ENCODE results near the gene NLE1. TPM values are rescaled to one million over a fixed set of nuclear protein-coding genes. Genes with fewer than 3 reads are reported as not detected.

The NLE1 gene
- total and polyA plus RNA-seq, 2 experiments from 2014 or later = 6.8 to 18.5 TPM

- no peaks in the 10 kb centered on the region for H3K27me3 ChIP-seq (replicated peaks; ENCODE audit: insufficient read depth)
- H3K36me3 ChIP-seq (ENCODE audit: low read depth) = no peaks in the 10 kb centered on the region
- H3K4me1 ChIP-seq (ENCODE audit: insufficient read depth) = peaks cover 6% of the 10 kb centered on the region
- DNase-seq = no peak
- H3K4me2 ChIP-seq (ENCODE audit: unreplicated experiment) = no peak overlapping the region
- 57 to 61% methylated on average over 3 of the region's 3 CpGs for WGBS, 2 experiments (ENCODE audit: low coverage in 1 of 2, low lambda C conversion rate in 2 of 2, missing lambda C conversion rate in 2 of 2)
- H3K9me2 ChIP-seq (ENCODE audit: insufficient read depth) = no peaks in the 10 kb centered on the region
- in situ Hi-C loops (cut with MboI) = loop anchor here (5.0 kb wide), 1 partner anchor 370 kb away; the partner anchor contains the start of gene SLFN12L
- TF ChIP-seq EZH2phosphoT487 (IDR thresholded peaks at IDR 0.05; ENCODE audit: insufficient read depth, low read depth) (no peak), EZH2 (IDR thresholded peaks at IDR 0.05; ENCODE audit: insufficient read depth, poor library complexity, severe bottlenecking) (no peak)
- no peak overlapping the region for H3K4me3 ChIP-seq
- no peaks in the 10 kb centered on the region for H3K9me3 ChIP-seq (ENCODE audit: low read depth)
- no peak overlapping the region for H3K27ac ChIP-seq
- H3F3A ChIP-seq (ENCODE audit: insufficient read depth) = no peaks in the 10 kb centered on the region
- H3K79me2 ChIP-seq (ENCODE audit: insufficient read depth) = no peaks in the 10 kb centered on the region
- no peak overlapping the region for H2AFZ ChIP-seq
- H3K9ac ChIP-seq = no peak overlapping the region
- H4K20me1 ChIP-seq (ENCODE audit: insufficient read depth) = no peaks in the 10 kb centered on the region
Observed at GRCh38 chr17:35167046-35167445, 24.9 kb upstream of the NLE1 start.

GRCh38 chr17:35166526-35166925, 24.4 kb upstream of the NLE1 start:
- TF ChIP-seq EZH2phosphoT487 (IDR thresholded peaks at IDR 0.05; ENCODE audit: insufficient read depth, low read depth) (no peak), EZH2 (IDR thresholded peaks at IDR 0.05; ENCODE audit: insufficient read depth, poor library complexity, severe bottlenecking) (no peak)
- H3K36me3 ChIP-seq (ENCODE audit: low read depth) = no peaks in the 10 kb centered on the region
- H3K4me3 ChIP-seq = no peak overlapping the region
- no peak overlapping the region for H3K4me2 ChIP-seq (ENCODE audit: unreplicated experiment)
- no peaks in the 10 kb centered on the region for H3K9me2 ChIP-seq (ENCODE audit: insufficient read depth)
- H3K4me1 ChIP-seq (ENCODE audit: insufficient read depth) = peaks cover under 1% of the 10 kb centered on the region; the same call in 1 of the 2 replicates
- H3K9me3 ChIP-seq (ENCODE audit: low read depth) = no peaks in the 10 kb centered on the region
- no peak overlapping the region for H3K27ac ChIP-seq
- no peaks in the 10 kb centered on the region for H4K20me1 ChIP-seq (ENCODE audit: insufficient read depth)
- 67 to 77% methylated on average over 5 of the region's 5 CpGs for WGBS, 2 experiments (ENCODE audit: low coverage in 1 of 2, low lambda C conversion rate in 2 of 2, missing lambda C conversion rate in 2 of 2)
- no peaks in the 10 kb centered on the region for H3K27me3 ChIP-seq (replicated peaks; ENCODE audit: insufficient read depth)
- no peak overlapping the region for H2AFZ ChIP-seq
- DNase-seq = no peak
- no peaks in the 10 kb centered on the region for H3F3A ChIP-seq (ENCODE audit: insufficient read depth)
- H3K9ac ChIP-seq = no peak overlapping the region
- in situ Hi-C loops (cut with MboI) = loop anchor here (5.0 kb wide), 1 partner anchor 371 kb away; the partner anchor contains the start of gene SLFN12L
- H3K79me2 ChIP-seq (ENCODE audit: insufficient read depth) = no peaks in the 10 kb centered on the region

DNA sequence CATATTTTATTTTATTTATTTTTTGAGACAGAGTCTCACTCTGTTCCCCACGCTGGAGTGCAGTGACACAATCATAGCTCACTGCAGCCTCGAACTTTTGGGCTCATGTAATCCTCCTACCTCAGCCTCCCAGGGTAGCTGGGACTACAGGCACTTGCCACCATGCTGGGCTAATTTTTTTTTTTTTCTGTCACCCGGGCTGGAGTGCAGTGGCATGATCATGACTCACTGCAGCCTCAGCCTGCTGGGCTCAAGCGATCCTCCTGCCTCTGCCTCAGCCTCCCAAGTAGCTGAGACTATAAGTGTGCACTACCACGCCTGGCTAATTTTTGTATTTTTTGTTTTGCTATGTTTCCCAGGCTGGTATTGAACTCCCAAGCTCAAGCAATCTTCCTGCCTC, 22.6 kb upstream of the NLE1 start:
- WGBS, 2 experiments (ENCODE audit: low coverage in 1 of 2, low lambda C conversion rate in 2 of 2, missing lambda C conversion rate in 2 of 2) = 58 to 72% methylated on average over 4 to 5 of the region's 5 CpGs
- in situ Hi-C loops (cut with MboI) = loop anchor here (5.0 kb wide), 1 partner anchor 373 kb away; the partner anchor contains the start of gene SLFN12L
- Histone ChIP-seq H3K36me3 (ENCODE audit: low read depth) (no peaks in the 10 kb centered on the region), H3K79me2 (ENCODE audit: insufficient read depth) (no peaks in the 10 kb centered on the region), H3K9ac (no peak overlapping the region), H3K9me3 (ENCODE audit: low read depth) (no peaks in the 10 kb centered on the region), H3F3A (ENCODE audit: insufficient read depth) (no peaks in the 10 kb centered on the region), H3K4me2 (ENCODE audit: unreplicated experiment) (no peak overlapping the region), H3K27ac (no peak overlapping the region), H3K4me1 (ENCODE audit: insufficient read depth) (no peaks in the 10 kb centered on the region), H3K9me2 (ENCODE audit: insufficient read depth) (no peaks in the 10 kb centered on the region), H3K27me3 (replicated peaks; ENCODE audit: insufficient read depth) (peaks cover 13% of the 10 kb centered on the region), H3K4me3 (no peak overlapping the region), H2AFZ (no peak overlapping the region), H4K20me1 (ENCODE audit: insufficient read depth) (no peaks in the 10 kb centered on the region)
- DNase-seq = no peak
- TF ChIP-seq EZH2phosphoT487 (IDR thresholded peaks at IDR 0.05; ENCODE audit: insufficient read depth, low read depth) = no peak
- no peak for TF ChIP-seq EZH2 (IDR thresholded peaks at IDR 0.05; ENCODE audit: insufficient read depth, poor library complexity, severe bottlenecking)

DNA sequence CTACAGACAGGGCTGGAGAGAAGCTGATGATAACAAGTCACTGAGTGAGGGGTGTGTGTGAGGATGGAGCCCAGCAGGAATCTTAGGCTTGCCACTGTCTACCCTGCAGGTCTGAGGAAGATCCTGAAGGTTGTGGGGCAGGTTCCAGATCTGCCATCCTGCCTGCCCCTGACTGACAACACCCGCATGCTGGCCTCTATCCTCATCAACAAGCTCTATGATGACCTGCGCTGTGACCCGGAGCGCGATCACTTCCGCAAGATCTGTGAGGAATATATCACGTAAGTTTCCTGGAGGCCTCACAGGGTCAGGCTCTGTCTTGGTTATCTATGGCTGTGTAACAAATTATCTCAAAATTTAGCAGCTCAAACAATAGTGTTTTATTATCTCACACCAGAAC, 21.8 kb upstream of the NLE1 start:
- Histone ChIP-seq H3K9me3 (ENCODE audit: low read depth) (no peaks in the 10 kb centered on the region), H3F3A (ENCODE audit: insufficient read depth) (no peaks in the 10 kb centered on the region), H3K79me2 (ENCODE audit: insufficient read depth) (no peaks in the 10 kb centered on the region), H3K4me2 (ENCODE audit: unreplicated experiment) (no peak overlapping the region), H2AFZ (no peak overlapping the region), H3K4me1 (ENCODE audit: insufficient read depth) (no peaks in the 10 kb centered on the region), H3K36me3 (ENCODE audit: low read depth) (no peaks in the 10 kb centered on the region), H3K27me3 (replicated peaks; ENCODE audit: insufficient read depth) (peaks cover 15% of the 10 kb centered on the region), H4K20me1 (ENCODE audit: insufficient read depth) (no peaks in the 10 kb centered on the region), H3K9ac (no peak overlapping the region), H3K9me2 (ENCODE audit: insufficient read depth) (no peaks in the 10 kb centered on the region), H3K4me3 (no peak overlapping the region), H3K27ac (no peak overlapping the region)
- in situ Hi-C loops (cut with MboI) = no loop called here
- TF ChIP-seq EZH2 (IDR thresholded peaks at IDR 0.05; ENCODE audit: insufficient read depth, poor library complexity, severe bottlenecking) (no peak), EZH2phosphoT487 (IDR thresholded peaks at IDR 0.05; ENCODE audit: insufficient read depth, low read depth) (no peak)
- WGBS, 2 experiments (ENCODE audit: low coverage in 1 of 2, low lambda C conversion rate in 2 of 2, missing lambda C conversion rate in 2 of 2) = 82 to 83% methylated on average over 7 of the region's 7 CpGs
- no peak for DNase-seq

GRCh38 chr17:35162755-35163154, 20.7 kb upstream of the NLE1 start:
- 66 to 68% methylated on average over 4 of the region's 4 CpGs for WGBS, 2 experiments (ENCODE audit: low coverage in 1 of 2, low lambda C conversion rate in 2 of 2, missing lambda C conversion rate in 2 of 2)
- Histone ChIP-seq H4K20me1 (ENCODE audit: insufficient read depth) (no peaks in the 10 kb centered on the region), H3F3A (ENCODE audit: insufficient read depth) (no peaks in the 10 kb centered on the region), H3K9me2 (ENCODE audit: insufficient read depth) (no peaks in the 10 kb centered on the region), H3K79me2 (ENCODE audit: insufficient read depth) (no peaks in the 10 kb centered on the region), H3K4me2 (ENCODE audit: unreplicated experiment) (no peak overlapping the region), H3K27me3 (replicated peaks; ENCODE audit: insufficient read depth) (peaks cover 15% of the 10 kb centered on the region), H3K36me3 (ENCODE audit: low read depth) (no peaks in the 10 kb centered on the region), H3K4me3 (no peak overlapping the region), H3K9ac (no peak overlapping the region), H3K4me1 (ENCODE audit: insufficient read depth) (no peaks in the 10 kb centered on the region), H3K27ac (no peak overlapping the region), H2AFZ (no peak overlapping the region), H3K9me3 (ENCODE audit: low read depth) (no peaks in the 10 kb centered on the region)
- in situ Hi-C loops (cut with MboI) = no loop called here
- TF ChIP-seq EZH2phosphoT487 (IDR thresholded peaks at IDR 0.05; ENCODE audit: insufficient read depth, low read depth) = no peak
- TF ChIP-seq EZH2 (IDR thresholded peaks at IDR 0.05; ENCODE audit: insufficient read depth, poor library complexity, severe bottlenecking) = no peak
- no peak for DNase-seq

All from GM23248 (cell line).